Nucleus accumbens (tissue), 56 donors: Measurements from ENCODE around the gene SHROOM3.

ENCODE experiments used
- DNase-seq, 56 donors: peaks; one replicate each; lab custom pipeline; 2025; lab: John Stamatoyannopoulos, UW

SHROOM3 gene

DNA sequence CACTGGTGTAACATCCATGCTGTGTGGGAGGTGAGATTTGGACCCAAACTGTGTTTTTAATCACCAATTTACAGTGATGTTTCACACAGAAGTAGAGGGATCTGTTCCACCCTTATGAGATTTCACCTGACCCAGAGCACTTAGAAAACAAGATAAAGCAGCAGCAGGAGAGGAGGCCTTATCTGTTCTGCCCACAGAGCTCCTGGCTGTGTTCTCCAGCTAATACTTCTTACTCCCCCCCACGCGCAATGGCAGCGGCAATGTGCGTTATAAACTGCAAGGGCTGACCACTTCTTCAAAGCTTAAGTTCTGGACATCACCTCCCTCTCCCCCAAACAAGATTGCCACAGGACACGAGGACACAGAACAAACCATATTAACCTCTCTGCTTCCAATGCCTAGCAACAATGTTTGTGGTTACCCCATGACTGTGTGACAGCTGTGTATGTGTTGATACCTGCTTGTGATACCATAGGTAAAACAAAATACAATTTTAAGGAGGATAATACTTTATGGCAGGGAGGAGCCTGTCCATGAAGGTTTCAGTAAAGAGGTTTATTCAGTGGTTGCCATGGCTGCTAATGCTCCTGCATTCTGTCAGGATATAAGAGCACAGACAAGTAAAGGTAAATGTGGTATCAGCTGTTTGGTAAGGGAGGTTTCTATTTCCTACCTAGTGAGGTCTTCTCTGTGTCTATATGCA lies 252.9 kb downstream of the SHROOM3 start:
- DNase-seq: no peak

DNA sequence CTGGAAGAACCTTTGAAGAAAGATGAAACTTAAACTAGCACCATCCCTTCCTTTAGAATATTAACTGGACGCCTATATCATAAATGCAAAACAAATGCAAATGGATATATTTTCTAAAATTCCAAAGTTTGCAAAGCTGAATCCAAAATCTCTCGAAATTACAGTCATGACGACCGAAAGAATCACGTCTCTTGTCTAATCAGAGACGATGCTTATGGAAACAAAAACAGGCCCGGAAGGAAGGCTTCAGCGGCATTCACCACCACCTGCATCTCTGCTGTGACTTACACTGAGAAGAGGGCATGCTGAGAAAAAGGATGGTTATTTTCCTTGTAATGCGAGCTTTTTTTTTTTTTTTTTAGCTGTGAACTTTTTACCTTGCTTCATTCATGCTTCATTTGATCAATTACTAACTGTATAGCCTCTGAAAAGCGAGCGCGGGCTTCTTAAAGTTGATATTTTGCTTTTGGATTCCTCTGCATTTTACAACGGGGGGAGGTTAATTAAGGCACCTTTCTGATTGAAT lies 253.7 kb downstream of the SHROOM3 start:
- no peak for DNase-seq

DNA sequence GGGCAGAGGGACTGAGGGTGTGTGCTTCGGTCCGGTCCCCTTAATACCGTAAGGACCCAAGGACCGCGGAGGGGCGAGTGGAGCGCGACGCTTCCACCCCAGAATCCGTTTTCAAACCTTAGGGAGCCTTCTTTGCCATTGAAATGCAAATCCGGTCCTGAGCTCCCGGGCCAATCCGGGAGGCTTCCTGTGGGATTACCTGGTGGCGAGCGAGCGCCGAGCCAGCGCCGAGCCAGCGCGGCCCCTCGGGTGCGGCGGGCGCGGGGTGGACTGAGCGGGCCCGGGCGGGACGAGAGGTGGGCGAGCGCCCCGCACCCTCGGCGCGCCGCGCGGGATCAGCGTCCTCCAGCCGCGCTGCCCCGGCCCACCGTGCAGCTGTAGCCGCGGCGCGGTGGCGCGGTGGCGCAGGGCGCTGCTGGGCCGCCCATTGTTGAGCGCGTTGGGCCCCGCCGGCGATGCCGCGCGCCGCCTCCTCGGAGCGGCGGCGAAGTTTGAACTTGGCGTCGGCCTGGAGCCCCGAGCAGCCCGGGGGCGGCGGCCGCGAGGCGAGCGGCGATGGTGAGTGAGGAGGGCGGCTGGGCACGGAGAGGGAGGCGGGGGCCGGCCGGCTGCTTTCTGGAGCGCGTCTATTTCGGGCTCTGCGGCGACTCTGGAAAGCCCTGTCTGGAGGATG lies 254.3 kb downstream of the SHROOM3 start:
- DNase-seq: peak in 7 of 56 donors; percentile 1 to 24 (median 4)

DNA sequence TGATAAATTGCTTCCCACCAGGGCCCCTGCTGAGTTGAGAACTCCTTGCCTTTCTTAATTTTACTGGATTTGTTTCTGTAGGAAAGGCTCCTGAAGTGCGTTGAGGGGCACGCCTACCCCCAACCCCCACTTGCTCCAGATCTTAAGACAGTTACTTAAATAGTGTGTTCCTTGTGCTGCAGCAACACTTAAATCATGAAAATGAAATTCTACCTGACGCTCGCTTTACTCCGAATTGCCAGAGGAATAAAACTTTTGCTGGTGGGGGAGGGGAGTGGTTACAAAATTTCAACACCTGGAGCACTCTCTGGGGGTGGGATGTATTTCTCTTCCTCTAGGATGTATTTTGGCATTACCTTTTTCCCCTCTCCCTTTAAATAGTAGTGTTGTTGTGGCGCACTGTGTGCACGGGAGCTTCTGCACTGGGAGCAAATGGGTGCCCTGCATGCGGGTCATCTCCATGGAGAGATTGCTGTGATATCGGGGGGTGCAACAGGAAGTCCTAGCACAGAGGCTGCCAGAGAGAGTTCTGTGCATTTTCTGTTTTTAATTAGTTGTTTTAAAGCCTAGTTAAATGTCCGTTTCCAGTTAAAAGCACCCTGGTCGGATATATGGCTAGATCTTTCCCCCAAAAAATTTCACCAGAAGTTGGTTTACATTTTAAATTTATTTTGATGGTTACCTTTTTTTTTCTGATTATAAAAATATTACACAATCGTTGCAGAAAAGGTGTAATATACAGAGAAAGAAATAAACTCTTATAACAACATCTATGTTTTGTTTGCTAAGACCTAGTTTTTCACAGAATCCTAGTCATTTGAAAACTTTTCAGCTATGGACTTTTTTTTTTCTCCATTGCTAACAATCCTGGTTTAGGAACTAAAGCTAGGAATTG lies 255.2 kb downstream of the SHROOM3 start:
- DNase-seq: no peak

DNA sequence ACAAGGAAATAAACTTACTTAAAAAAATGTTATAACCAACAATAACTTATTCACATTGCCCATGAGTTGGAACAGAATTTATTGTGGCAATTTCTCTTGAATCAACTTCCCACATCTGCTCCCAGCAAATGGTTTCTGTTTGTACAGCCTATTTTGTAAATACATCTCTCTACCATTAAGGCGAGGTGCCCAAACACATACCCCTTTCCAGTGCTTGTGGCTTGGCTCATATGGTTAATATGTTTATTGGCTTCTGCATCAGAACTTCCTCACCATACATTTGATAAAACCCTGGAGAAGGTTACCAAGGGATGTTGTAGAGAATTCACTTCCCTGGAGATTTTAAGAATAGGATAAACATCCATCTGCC lies 255.9 kb downstream of the SHROOM3 start:
- DNase-seq: no peak

DNA sequence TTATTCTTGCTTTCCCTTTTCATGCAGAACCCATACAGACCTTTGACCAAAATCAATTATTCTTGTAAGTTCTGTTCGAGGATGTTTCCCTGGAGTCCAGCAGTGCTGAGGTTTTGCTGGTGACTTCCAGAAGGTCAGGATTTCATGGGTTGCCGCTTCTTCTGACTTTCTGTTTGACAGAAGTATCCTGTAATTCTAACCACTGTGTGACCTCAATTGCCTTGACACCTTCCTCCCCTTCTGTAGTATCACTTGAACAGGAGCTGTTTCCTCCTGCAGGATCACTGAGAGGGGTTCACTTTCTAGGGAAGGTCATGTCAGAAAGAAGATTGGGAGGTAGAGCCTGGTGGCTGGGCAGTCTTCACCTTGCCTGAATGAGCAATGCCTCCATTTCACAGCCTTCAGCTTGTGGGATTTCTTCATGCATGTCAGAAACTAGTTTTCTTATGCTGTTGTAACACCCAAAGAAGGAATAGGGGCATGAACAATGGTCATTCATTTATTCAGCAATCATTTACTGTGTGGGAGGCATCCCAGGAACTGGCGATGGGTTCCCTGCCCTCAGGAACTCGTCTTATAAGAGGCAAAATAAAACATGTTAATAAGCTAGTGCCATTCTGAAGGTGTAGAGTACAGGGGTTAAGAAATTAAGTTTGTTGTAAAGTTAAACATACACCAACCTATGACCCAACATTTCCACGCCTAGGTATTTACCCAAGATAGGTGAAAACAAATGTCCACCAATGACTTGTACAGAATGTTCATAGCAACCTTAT lies 257.0 kb downstream of the SHROOM3 start:
- DNase-seq: no peak

DNA sequence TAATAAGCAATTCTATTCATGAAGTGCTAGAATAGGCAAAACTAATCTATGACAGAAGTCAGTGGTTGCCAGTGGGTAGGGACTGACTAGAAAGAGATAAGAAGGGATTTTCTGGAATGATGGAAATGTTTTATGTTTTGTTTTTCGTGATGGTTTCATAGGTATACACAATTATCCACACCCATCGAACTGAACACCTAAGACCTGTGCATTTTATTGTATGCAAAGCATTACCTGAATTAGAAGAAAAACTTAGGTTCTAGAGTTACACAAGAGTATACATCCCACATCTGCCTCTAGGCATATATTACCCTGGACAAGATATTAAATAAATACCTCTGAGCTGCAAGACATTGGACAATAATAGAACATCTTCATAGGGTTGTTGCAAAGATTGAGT lies 257.7 kb downstream of the SHROOM3 start:
- no peak for DNase-seq

DNA sequence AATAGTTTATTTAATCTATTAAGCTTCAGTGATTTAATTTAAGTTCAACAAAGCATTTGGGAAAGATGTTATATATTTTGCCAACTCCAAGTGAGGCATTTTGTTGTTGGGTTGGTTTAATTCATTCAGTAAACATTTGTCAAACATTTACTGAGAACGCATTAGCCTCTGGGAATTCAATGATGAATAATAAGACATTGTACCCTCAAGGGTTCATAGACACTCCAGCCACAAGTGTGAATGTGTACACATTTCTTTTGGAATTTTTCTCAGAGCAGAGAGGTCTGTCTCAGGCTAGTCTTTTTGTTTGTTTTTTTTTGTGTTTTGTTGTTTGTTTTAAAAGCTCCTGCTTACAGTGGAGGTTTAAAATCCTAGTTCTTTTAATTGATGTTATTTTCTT lies 259.0 kb downstream of the SHROOM3 start:
- no peak for DNase-seq

DNA sequence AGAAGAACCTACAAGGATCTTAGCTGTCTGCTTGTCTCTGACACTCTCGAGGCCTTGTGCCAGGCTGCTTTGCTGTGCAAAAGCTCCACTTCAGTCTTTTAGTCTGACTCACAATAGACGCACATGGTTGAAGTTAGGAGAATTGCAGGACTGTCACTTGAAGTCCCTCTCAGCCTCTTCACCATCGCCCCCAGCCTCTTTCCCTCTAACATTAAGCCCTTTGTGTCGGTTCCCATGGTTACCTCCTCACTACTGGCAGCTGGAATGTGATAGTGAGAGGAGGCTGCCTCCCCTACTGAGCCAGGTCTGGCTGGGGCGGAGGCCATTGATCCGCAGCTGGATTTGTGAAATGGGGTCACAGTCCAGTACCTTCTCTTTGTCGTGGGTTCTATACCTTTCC lies 261.1 kb downstream of the SHROOM3 start:
- DNase-seq: peak in 1 of 56 donors; percentile 6

DNA sequence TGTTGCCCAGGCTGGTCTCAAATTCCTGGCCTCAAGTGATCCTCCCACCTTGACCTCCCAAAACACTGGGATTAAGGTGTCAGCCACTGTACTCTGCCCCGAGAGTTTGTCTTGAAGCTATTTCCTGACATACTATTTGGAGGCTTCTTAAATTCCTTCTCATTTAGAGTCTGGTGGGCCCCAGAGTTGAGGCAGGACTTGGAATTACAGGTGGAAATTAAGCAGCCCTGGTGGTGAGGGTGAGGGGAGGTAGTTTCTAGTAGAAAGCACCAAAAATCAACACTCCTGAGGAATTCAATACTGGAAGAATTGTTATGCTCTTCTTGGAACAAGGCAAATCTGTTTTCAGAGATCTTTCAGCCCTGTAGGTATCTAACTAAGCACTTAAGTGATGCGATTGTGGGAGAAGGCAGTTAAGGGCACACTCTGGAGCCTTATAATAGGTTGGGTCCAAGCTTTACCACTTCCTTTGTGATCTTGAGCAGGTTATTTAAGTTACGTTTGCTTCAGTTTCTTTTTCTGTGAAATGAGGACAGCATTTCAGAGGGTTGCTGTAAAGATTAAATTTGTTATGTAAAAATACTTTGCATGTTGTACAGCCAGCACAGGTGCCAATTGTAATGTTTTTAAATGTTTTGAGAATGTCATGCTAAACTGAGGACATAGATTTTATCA lies 262.2 kb downstream of the SHROOM3 start:
- DNase-seq: no peak

DNA sequence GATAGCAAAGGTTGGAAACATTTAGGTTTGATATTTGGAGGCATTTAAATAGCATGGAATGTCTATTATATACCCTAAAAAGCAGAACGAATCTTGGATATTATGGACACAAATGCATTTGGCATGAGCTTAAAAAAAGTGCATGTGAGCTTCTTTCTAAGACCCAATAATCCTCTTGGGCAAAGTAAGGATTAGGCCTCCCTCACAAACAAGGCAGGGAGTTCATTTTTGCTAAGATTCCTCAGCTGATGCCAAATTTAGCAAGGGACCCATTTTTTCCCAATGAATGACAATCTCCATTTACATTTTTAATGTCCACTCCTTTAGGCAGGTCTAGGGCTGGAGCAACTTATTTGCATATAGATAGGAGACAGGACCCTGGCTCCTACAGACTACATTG lies 263.1 kb downstream of the SHROOM3 start:
- no peak for DNase-seq

DNA sequence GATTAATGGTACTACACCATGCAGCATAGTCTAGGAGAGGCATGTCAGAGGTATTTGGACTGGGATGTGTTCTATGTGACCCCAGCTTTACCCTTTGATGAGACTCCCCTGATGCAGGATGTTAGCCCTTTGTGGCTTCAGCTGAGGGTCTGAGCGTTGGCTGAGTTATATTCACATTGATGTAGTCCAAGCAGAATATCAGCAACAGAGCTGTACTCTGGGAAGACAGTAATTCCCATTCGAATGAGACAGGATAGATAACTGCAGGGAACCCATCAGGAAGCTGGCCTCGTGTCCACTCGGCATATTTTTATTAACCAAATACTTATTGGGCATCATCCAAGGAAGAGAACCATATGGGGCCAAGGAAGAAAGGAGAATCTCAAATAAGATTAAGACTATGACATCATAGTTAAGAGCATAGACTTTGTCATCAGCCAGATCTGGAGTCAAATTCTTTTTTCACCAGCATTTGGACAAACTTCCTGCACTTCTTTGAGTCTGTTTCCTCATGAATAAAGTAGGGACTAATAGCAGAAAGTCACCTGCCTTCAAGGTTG lies 264.8 kb downstream of the SHROOM3 start:
- no peak for DNase-seq

DNA sequence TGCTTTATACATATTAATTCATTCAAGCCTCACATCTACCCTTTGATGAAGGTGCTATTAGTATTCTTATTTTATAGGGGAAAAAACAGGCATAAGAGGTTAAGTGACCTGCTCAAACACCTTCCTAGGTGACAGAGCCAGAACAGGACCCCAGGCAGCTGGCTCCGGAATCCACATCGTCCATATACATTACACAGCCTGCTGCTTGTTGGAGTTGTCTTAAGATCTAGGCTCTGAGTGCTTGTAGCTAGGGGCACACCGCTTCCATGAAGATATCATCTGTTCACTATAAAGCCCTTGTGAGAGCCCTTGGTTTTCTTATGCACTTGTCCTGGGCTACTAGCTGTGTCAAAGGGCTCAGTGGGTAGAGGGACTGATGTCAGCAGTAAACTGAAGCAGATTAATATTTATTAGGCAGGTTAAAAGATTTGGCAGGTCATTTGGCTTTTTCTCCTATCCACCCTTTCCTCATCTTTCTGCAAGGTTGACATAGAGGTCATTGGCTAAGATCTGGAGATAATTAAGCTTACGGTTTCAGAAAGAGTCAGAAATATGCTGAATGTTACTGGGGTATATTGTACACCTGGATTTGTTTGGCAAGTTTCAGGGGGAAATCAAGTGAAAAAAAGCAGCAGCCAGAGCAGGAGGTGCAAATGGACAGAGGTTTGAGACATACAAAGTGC lies 267.6 kb downstream of the SHROOM3 start:
- DNase-seq: no peak

DNA sequence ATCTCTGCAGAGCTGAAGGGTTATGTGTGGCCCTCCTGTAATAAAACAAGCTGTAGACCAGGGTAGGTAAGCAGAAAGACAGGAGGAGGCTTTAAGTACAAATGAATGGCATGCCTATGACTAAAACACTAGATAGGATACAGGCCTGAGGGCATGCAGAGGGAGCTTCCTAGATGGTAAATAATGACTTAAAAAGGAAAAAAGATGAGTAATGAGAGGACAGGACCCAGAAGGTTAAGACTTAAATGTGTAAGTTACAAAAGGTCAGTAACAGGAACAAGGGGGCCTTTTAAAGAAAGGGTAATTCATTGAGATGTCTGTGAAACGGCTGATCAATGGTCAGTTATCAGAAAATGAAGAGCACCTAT lies 268.1 kb downstream of the SHROOM3 start:
- no peak for DNase-seq

DNA sequence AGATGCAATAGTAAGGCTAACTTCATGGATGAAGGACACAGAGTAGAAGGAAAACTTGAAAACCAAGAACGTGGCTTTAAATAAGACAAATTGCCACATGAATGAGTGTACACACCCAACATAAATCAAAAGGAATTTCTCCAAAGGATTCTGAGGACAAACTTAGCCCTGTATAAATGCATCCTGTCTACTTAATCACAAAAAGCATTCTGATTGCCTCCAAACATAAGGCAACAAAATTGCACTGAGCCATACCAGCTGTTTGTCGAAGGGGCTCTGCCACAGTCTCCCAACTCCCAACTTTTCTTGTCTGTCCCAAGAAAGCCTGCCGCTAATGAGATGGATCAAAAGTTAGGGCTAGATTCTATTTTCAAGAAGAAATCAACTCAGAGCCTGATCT lies 268.6 kb downstream of the SHROOM3 start:
- DNase-seq: no peak

DNA sequence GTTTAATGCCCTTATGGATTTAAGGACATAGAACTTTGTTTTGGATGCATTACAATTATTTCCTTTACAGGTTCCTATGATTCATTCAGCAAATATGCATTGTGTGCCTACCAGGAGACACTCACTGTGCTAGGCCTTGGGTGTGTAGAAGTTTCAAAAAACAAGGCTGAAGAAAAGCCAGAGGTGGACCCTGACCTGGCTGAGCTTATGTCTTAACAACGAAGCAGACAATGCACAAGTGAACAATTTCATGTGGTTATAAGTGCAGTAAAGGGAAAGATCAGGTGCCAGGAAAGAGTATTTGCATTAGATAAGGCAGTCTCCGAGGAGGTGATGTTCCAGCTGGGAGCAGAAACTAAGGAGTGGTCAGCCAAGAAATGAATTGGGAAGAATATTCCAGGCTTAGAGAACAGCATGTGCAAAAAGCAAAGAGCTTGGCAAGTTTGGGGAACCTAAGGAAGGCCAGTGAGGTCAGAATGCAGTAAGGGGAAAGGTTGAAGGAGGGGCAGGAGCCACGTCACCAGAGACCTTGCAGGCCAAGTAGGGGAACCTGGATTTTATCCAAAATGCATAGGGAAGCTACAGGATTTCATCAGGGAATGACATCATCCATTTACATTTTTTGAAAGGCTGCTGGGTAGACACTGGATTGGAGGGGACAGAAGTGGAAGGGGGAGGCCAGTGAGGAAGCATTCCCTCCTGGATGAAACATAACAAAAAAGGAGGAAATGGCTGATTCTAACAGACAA lies 269.3 kb downstream of the SHROOM3 start:
- no peak for DNase-seq

DNA sequence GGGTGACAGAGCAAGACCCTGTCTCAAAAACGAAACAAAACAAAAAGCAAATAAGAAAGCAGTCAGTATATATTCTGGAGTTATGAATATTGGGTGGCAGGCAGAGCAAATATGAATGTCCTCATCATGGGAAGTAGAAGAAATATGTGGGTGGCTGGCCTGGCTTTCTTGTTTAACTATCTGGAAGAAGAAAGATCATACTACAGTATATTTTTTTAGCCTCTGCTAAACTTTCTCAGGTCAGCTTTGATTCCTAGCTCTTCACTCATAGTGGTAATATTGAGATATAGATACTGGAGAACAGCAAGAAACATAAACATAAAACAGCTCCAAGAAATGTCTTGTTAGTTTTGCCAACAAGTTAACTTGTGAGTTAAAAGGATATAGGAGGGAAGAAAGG lies 270.4 kb downstream of the SHROOM3 start:
- no peak for DNase-seq

DNA sequence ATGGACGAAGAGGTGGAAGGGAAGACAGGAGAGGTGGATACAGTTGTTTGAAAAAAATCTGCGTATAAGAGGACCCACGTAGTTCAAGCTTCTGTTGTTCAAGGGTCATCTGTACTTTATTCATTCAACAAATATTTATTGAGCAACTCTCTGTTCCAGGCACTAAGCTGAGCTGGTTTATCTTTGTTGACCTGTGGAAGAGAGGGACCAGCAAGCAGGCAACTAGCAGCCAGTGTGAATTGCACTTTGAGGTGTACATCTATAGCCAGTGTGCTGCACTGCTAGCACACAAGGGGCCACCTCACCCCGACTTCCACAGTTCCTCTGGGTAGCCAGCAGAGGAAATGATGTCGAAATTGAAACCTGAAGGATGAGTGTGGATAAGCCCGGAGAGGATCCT lies 271.6 kb downstream of the SHROOM3 start:
- no peak for DNase-seq
